HepG2 (cell line): ENCODE measurements around the gene PRDM8. TPM values are rescaled to one million over a fixed set of nuclear protein-coding genes. Genes with fewer than 3 reads are reported as not detected.
A peak's percentile ranks its signal among the peaks of the same experiment; 100 is the strongest.

Experiments
- ATAC-seq: fragments of 200-7000 bp; cut with Tn5 transposase; 3 replicates; pipeline ENCODE4 v1.9.1; 2020; ENCODE audit warnings: mild to moderate bottlenecking, moderate library complexity
- BruUV-seq: library from RNA; stranded (reverse); fragments of 400-500 nt; replicated peaks from 2 replicates; lab custom pipeline; 2021; lab: Mats Ljungman, UMichigan
- CTCF ChIA-PET: fragments of 300-600 bp; formaldehyde crosslinking; extraction: SDS; loops from one replicate; lab custom pipeline; 2021; ENCODE audit warnings: low total read pairs, inconsistent platforms, low intra/inter-chr PET ratio; lab: Yijun Ruan, JAX
- POLR2A ChIA-PET: fragments of 350-600 bp; sonication (Branson Sonifier 250); formaldehyde crosslinking; loops from one replicate; lab custom pipeline; 2020; ENCODE audit warnings: antibody characterized with exemption, inconsistent platforms; lab: Yijun Ruan, JAX
- DNase-seq: peaks from one replicate; pipeline ENCODE4 v3.0.0-alpha.2; 2015; ENCODE audit warnings: low spot score
- FAIRE-seq: peaks from 3 replicates; lab custom pipeline; 2011; peaks lifted over from hg19 to GRCh38; lab: Jason Lieb, UNC
- H2AFZ ChIP-seq: one replicate; pipeline ENCODE4 v1.6.1; 2011; ENCODE audit warnings: low read length, inconsistent platforms
- H3K27ac ChIP-seq: fragments of 300-600 bp; 3 replicates; pipeline ENCODE4 v1.8.0; 2011; ENCODE audit warnings: mixed run types, mild to moderate bottlenecking, mixed read lengths, low read length, inconsistent platforms; ENCODE audit not compliant: insufficient read depth; ENCODE audit errors: extremely low read length
- H3K27me3 ChIP-seq, 2 experiments: fragments of 200-600 bp in 1 of 2; 2 replicates in 1 of 2; 3 replicates in 1 of 2; pipeline versions ENCODE4 v1.6.0 to v1.8.0; 2011; ENCODE audit warnings: low read length in 2 of 2, mild to moderate bottlenecking in 2 of 2, moderate library complexity in 2 of 2, inconsistent platforms in 1 of 2; ENCODE audit not compliant: insufficient read depth in 2 of 2, control insufficient read depth in 1 of 2
- H3K36me3 ChIP-seq, 2 experiments: fragments of 200-600 bp in 1 of 2; replicated peaks in 1 of 2; 2 replicates in 1 of 2; 3 replicates in 1 of 2; pipeline versions ENCODE4 v1.5.1 to v1.8.0; 2011; ENCODE audit warnings: low read length in 2 of 2, inconsistent platforms in 1 of 2; ENCODE audit not compliant: insufficient read depth in 2 of 2, control insufficient read depth in 1 of 2
- H3K4me1 ChIP-seq: 2 replicates; pipeline ENCODE4 v1.5.1; 2012; ENCODE audit warnings: low read length, inconsistent platforms; ENCODE audit not compliant: insufficient read depth
- H3K4me2 ChIP-seq: 2 replicates; pipeline ENCODE4 v1.6.0; 2011; ENCODE audit warnings: low read depth, low read length, inconsistent platforms
- H3K4me3 ChIP-seq, 3 experiments: fragments of 200-600 bp in 1 of 3; sonication (generic), shearing (Covaris generic) in 1 of 3; replicated peaks in 1 of 3; 2 replicates each; pipeline ENCODE4 v1.5.1; 2011 to 2016; ENCODE audit warnings: low read length in 3 of 3, inconsistent platforms in 2 of 3, low read depth in 2 of 3, mild to moderate bottlenecking in 2 of 3, control low read depth in 1 of 3, mixed read lengths in 1 of 3; ENCODE audit not compliant: insufficient read depth in 1 of 3
- H3K79me2 ChIP-seq: one replicate; pipeline ENCODE4 v1.6.1; 2011; ENCODE audit warnings: low read length, inconsistent platforms; ENCODE audit not compliant: insufficient read depth
- H3K9ac ChIP-seq: 2 replicates; pipeline ENCODE4 v1.6.0; 2011; ENCODE audit warnings: mild to moderate bottlenecking, low read depth, low read length, inconsistent platforms; ENCODE audit not compliant: insufficient read depth
- H3K9me3 ChIP-seq: 2 replicates; pipeline ENCODE4 v1.5.1; 2012; ENCODE audit warnings: mild to moderate bottlenecking, low read length
- H4K20me1 ChIP-seq: 2 replicates; pipeline ENCODE4 v1.6.0; 2011; ENCODE audit warnings: inconsistent platforms, mild to moderate bottlenecking, low read length, moderate library complexity; ENCODE audit not compliant: insufficient read depth
- ARHGAP35 ChIP-seq: sonication (generic); formaldehyde crosslinking; IDR thresholded peaks from 2 replicates; pipeline ENCODE4 v1.9.0; 2022; ENCODE audit warnings: mild to moderate bottlenecking, inconsistent platforms, moderate library complexity, missing genetic modification reagents, borderline replicate concordance
- ARID5B ChIP-seq: IDR thresholded peaks from 2 replicates; pipeline ENCODE4 v1.4.0; 2020; ENCODE audit warnings: mild to moderate bottlenecking, missing genetic modification reagents
- FOSL2 ChIP-seq: sonication (generic); formaldehyde crosslinking; IDR thresholded peaks from 2 replicates; pipeline ENCODE4 v1.4.0; 2020; ENCODE audit warnings: missing genetic modification reagents
- KDM4B ChIP-seq: sonication (generic); formaldehyde crosslinking; IDR thresholded peaks from 2 replicates; pipeline ENCODE4 v1.4.0; 2020; ENCODE audit warnings: missing genetic modification reagents
- MAZ ChIP-seq, 2 experiments: sonication (generic) in 1 of 2; formaldehyde crosslinking in 1 of 2; IDR thresholded peaks; 2 replicates each; pipeline versions ENCODE4 v1.5.0 to v1.6.1; 2012 to 2020; ENCODE audit warnings: low read depth in 2 of 2, mild to moderate bottlenecking in 2 of 2, borderline replicate concordance in 1 of 2, improper control_type of control experiment in 1 of 2, low read length in 1 of 2, missing genetic modification reagents in 1 of 2, moderate library complexity in 1 of 2
- MYPOP ChIP-seq: sonication (generic); formaldehyde crosslinking; IDR thresholded peaks from 2 replicates; pipeline ENCODE4 v1.8.1; 2023; ENCODE audit warnings: mild to moderate bottlenecking, moderate library complexity, missing genetic modification reagents
- SRSF4 ChIP-seq: fragments of 200-400 bp; formaldehyde crosslinking; IDR thresholded peaks from one replicate; pipeline ENCODE4 v1.6.1; 2018; ENCODE audit warnings: mild to moderate bottlenecking, low read depth, low read length, moderate library complexity; ENCODE audit not compliant: poor library complexity, severe bottlenecking
- THAP11 ChIP-seq: IDR thresholded peaks from 2 replicates; pipeline ENCODE4 v1.6.1; 2016; ENCODE audit warnings: missing biosample characterization, missing genetic modification reagents
- TOPORS ChIP-seq: sonication (generic); formaldehyde crosslinking; IDR thresholded peaks from 2 replicates; pipeline ENCODE4 v1.8.0; 2023; ENCODE audit warnings: mild to moderate bottlenecking, missing genetic modification reagents
- ZNF335 ChIP-seq: sonication (generic); formaldehyde crosslinking; IDR thresholded peaks from 2 replicates; pipeline ENCODE4 v1.4.0; 2020; ENCODE audit warnings: missing genetic modification reagents
- ZNF710 ChIP-seq: sonication (generic); formaldehyde crosslinking; IDR thresholded peaks from 2 replicates; pipeline ENCODE4 v1.5.0; 2020; ENCODE audit warnings: mild to moderate bottlenecking, missing genetic modification reagents, borderline replicate concordance
- ZNF792 ChIP-seq: IDR thresholded peaks from 2 replicates; pipeline ENCODE4 v1.6.1; 2016
- WGBS: methylation state at CpG from one replicate; pipeline ENCODE4 v1.1.6; 2017; ENCODE audit warnings: low lambda C conversion rate; 5-methylcytosine and 5-hydroxymethylcytosine counted together
- in situ Hi-C: cut with HindIII; loops from 2 replicates; pipeline ENCODE4 v1.10.0; 2017; ENCODE audit warnings: low pct_unique_long_range_greater_than_20kb; ENCODE audit not compliant: extremely low pct_ligation_motif_present
- intact Hi-C: fragments of 100-400 bp; cut with micrococcal nuclease; formaldehyde crosslinking; loops from one replicate; pipeline ENCODE4 v1.10.0; 2022; ENCODE audit not compliant: unreplicated experiment
- polyA plus RNA-seq, 8 experiments: library from polyadenylated mRNA; depleted of rRNA in 3 of 8; stranded (reverse) in 7 of 8; unstranded in 1 of 8; fragments of >200 nt; fragmentation: Illumina TruSeq in 4 of 8; extraction: Trizol in 4 of 8; gene quantifications; 2 replicates each; pipeline versions ENCODE4 v1.2.1 to v1.2.3, GENCODE V29; 2011 to 2016; ENCODE audit warnings: low read depth in 4 of 8, missing spikeins in 1 of 8, mixed read lengths in 1 of 8; ENCODE audit not compliant: insufficient read depth in 1 of 8
- total RNA-seq, 5 experiments: library from RNA; depleted of rRNA; stranded (reverse); fragments of >200 nt; fragmentation: Illumina TruSeq; extraction: Trizol; gene quantifications; 2 replicates each; pipeline ENCODE4 v1.2.3, GENCODE V29; 2016; ENCODE audit warnings: low read depth in 1 of 5

The PRDM8 gene
- total and polyA plus RNA-seq, 2 of the 13 experiments (the other 11 are each of a cell fraction or from before 2014, with no cell fraction given), result 0.09 TPM; not detected in 1

GRCh38 chr4:80184053-80184824 is 13.1 kb upstream of the PRDM8 start:
- H3K4me3 ChIP-seq, result peak overlapping the region; percentile 45 to 75 (median 53)
- H3K4me2 ChIP-seq, result peak overlapping the region; percentile 85
- ChIA-PET CTCF (interaction anchor here (0.8 to 1.5 kb wide), 4 partner anchors 31 to 1233 kb away, joined by 3 to 5 read pairs (median 4); no protein-coding TSS in a partner anchor), POLR2A (no interaction called here)
- intact Hi-C loops (loop anchor here (1.0 to 2.0 kb wide), 4 partner anchors 31 to 1233 kb away; partner anchors contain the start of gene ANTXR2), in situ Hi-C loops (no loop called here)
- FAIRE-seq (no peak), DNase-seq (peak; percentile 32), ATAC-seq (peak; percentile 99)
- H3K27ac ChIP-seq, result no peak overlapping the region
- no peaks in the 10 kb centered on the region for H4K20me1 ChIP-seq
- H3K36me3 ChIP-seq, result no peaks in the 10 kb centered on the region
- H3K4me1 ChIP-seq, result peaks cover 7% of the 10 kb centered on the region; the same call in 1 of the 2 replicates
- no TSS peak for BruUV-seq
- H3K9ac ChIP-seq, result peak overlapping the region; percentile 22; the same call in 1 of the 2 replicates
- H3K79me2 ChIP-seq, result no peaks in the 10 kb centered on the region
- WGBS, result 13% methylated on average over 30 of the region's 46 CpGs
- peaks cover 4 to 60% of the 10 kb centered on the region in 2 experiments for H3K27me3 ChIP-seq
- H2AFZ ChIP-seq, result no peak overlapping the region
- no peaks in the 10 kb centered on the region for H3K9me3 ChIP-seq
- TF ChIP-seq ZNF710 (CRISPR knock-in tag) (0 out of 2 replicates have a peak, but pooled peaks have one; percentile 44), FOSL2 (CRISPR knock-in tag) (0 out of 2 replicates have a peak, but pooled peaks have one; percentile 8), KDM4B (0 out of 2 replicates have a peak, but pooled peaks have one; percentile 17), TOPORS (no peak), ZNF792 (0 out of 2 replicates have a peak, but pooled peaks have one; percentile 28), THAP11 (0 out of 2 replicates have a peak, but pooled peaks have one; percentile 25), SRSF4 (no peak), ZNF335 (CRISPR knock-in tag) (no peak), ARID5B (CRISPR knock-in tag) (0 out of 2 replicates have a peak, but pooled peaks have one; percentile 38), MYPOP (0 out of 2 replicates have a peak, but pooled peaks have one; percentile 31), ARHGAP35 (0 out of 2 replicates have a peak, but pooled peaks have one; percentile 27), MAZ (IDR thresholded peaks at IDR 0.05; ENCODE audit: borderline replicate concordance, low read depth, low read length) (peak; percentile 36; the same call in 1 of the 2 replicates), MAZ (CRISPR knock-in tag; IDR thresholded peaks at IDR 0.05; ENCODE audit: low read depth) (peak; percentile 51; the same call in 1 of the 2 replicates)
